H1 (cell line): ENCODE results near the gene RPS15. TPM values are rescaled to one million over a fixed set of nuclear protein-coding genes. Genes with fewer than 3 reads are reported as not detected.

Experiments used
- CTCF ChIA-PET: fragments of 300-600 bp; sonication (Branson Sonifier 250); formaldehyde crosslinking; loops from one replicate; lab custom pipeline; 2021; ENCODE audit not compliant: partially characterized antibody; lab: Charles Lee
- POLR2A ChIA-PET: fragments of 300-600 bp; sonication (Branson Sonifier 250); formaldehyde crosslinking; loops from one replicate; lab custom pipeline; 2021; ENCODE audit warnings: inconsistent platforms; ENCODE audit not compliant: partially characterized antibody; lab: Charles Lee
- DNase-seq, 2 experiments: peaks; one replicate each; pipeline versions ENCODE4 v3.0.0 to v3.0.0-alpha.2; 2010 to 2022; ENCODE audit warnings: low spot score in 2 of 2, low read depth in 1 of 2, mixed read lengths in 1 of 2
- FAIRE-seq: peaks from 2 replicates; lab custom pipeline; 2011; peaks lifted over from hg19 to GRCh38; lab: Jason Lieb, UNC
- H2AFZ ChIP-seq: 2 replicates; pipeline ENCODE4 v1.8.1; 2012; ENCODE audit warnings: low read length, inconsistent platforms
- H2AK5ac ChIP-seq: 2 replicates; pipeline ENCODE4 v1.6.1; 2013; ENCODE audit warnings: low read depth, low read length
- H2BK120ac ChIP-seq: replicated peaks from 2 replicates; pipeline ENCODE3; 2013; ENCODE audit warnings: low read depth, low read length, inconsistent platforms
- H2BK12ac ChIP-seq: 2 replicates; pipeline ENCODE4 v1.6.1; 2013; ENCODE audit warnings: low read depth, low read length
- H2BK15ac ChIP-seq: 2 replicates; pipeline ENCODE4 v1.6.1; 2013; ENCODE audit warnings: low read length
- H2BK20ac ChIP-seq: 2 replicates; pipeline ENCODE4 v1.6.1; 2013; ENCODE audit warnings: low read length
- H2BK5ac ChIP-seq: 2 replicates; pipeline ENCODE4 v1.6.1; 2013; ENCODE audit warnings: low read depth, low read length
- H3K14ac ChIP-seq: 2 replicates; pipeline ENCODE4 v1.6.1; 2013; ENCODE audit warnings: inconsistent platforms; ENCODE audit not compliant: insufficient read length
- H3K18ac ChIP-seq: 2 replicates; pipeline ENCODE4 v1.6.1; 2013; ENCODE audit warnings: low read length; ENCODE audit errors: extremely low read depth
- H3K23ac ChIP-seq: 2 replicates; pipeline ENCODE4 v1.6.1; 2013; ENCODE audit warnings: inconsistent platforms; ENCODE audit not compliant: insufficient read length
- H3K23me2 ChIP-seq: 2 replicates; pipeline ENCODE4 v1.6.1; 2013; ENCODE audit warnings: low read depth, low read length
- H3K27ac ChIP-seq: 2 replicates; pipeline ENCODE4 v1.6.1; 2011; ENCODE audit warnings: low read depth, low read length, inconsistent platforms
- H3K27me3 ChIP-seq, 4 experiments: replicated peaks in 1 of 4; 1 replicate in 1 of 4; 2 replicates in 3 of 4; pipeline versions ENCODE4 v1.6.1 to v1.8.1; 2011 to 2013; ENCODE audit warnings: low read length in 3 of 4, mild to moderate bottlenecking in 3 of 4, inconsistent platforms in 2 of 4, mixed read lengths in 2 of 4, moderate library complexity in 1 of 4; ENCODE audit not compliant: control insufficient read depth in 3 of 4, insufficient read depth in 3 of 4; ENCODE audit errors: extremely low read depth in 1 of 4
- H3K36me3 ChIP-seq, 4 experiments: 2 replicates each; pipeline versions ENCODE4 v1.6.1 to v1.8.1; 2011 to 2013; ENCODE audit warnings: mild to moderate bottlenecking in 4 of 4, low read length in 3 of 4, moderate library complexity in 2 of 4, control low read depth in 1 of 4, inconsistent platforms in 1 of 4; ENCODE audit not compliant: insufficient read depth in 4 of 4, control insufficient read depth in 2 of 4
- H3K4ac ChIP-seq: replicated peaks from 2 replicates; pipeline ENCODE3; 2013; ENCODE audit warnings: low read length, low read depth, mixed read lengths, inconsistent platforms; ENCODE audit not compliant: insufficient read length
- H3K4me1 ChIP-seq, 4 experiments: replicated peaks in 1 of 4; 1 replicate in 1 of 4; 2 replicates in 3 of 4; pipeline versions ENCODE4 v1.6.1 to v1.8.1; 2011 to 2013; ENCODE audit warnings: low read length in 3 of 4, inconsistent platforms in 2 of 4, mixed read lengths in 1 of 4; ENCODE audit not compliant: insufficient read depth in 4 of 4, control insufficient read depth in 3 of 4
- H3K4me2 ChIP-seq, 2 experiments: 2 replicates each; pipeline versions ENCODE4 v1.6.1 to v1.8.1; 2011 to 2013; ENCODE audit warnings: low read depth in 2 of 2, low read length in 2 of 2, control low read depth in 1 of 2, inconsistent platforms in 1 of 2, mild to moderate bottlenecking in 1 of 2; ENCODE audit not compliant: insufficient read depth in 1 of 2
- H3K4me3 ChIP-seq, 4 experiments: fragments of 200-600, 300-600 bp in 1 of 4; sonication (generic), shearing (Covaris generic), sonication (Bioruptor Twin) in 1 of 4; 2 replicates each; pipeline versions ENCODE4 v1.5.1 to v1.8.1; 2011 to 2016; ENCODE audit warnings: low read length in 4 of 4, low read depth in 3 of 4, control low read depth in 2 of 4, inconsistent platforms in 2 of 4, mild to moderate bottlenecking in 2 of 4, mixed read lengths in 1 of 4, moderate library complexity in 1 of 4; ENCODE audit not compliant: insufficient read depth in 2 of 4; ENCODE audit errors: extremely low read depth in 1 of 4
- H3K56ac ChIP-seq: replicated peaks from 2 replicates; pipeline ENCODE3; 2013; ENCODE audit warnings: low read depth, mild to moderate bottlenecking, mixed read lengths, low read length, inconsistent platforms; ENCODE audit not compliant: insufficient read length
- H3K79me1 ChIP-seq: 2 replicates; pipeline ENCODE4 v1.6.1; 2013; ENCODE audit warnings: low read depth, low read length, control low read depth
- H3K79me2 ChIP-seq, 2 experiments: 2 replicates each; pipeline versions ENCODE4 v1.6.1 to v1.8.1; 2012 to 2013; ENCODE audit warnings: low read length in 2 of 2, mild to moderate bottlenecking in 2 of 2, inconsistent platforms in 1 of 2; ENCODE audit not compliant: insufficient read depth in 2 of 2, control insufficient read depth in 1 of 2
- H3K9ac ChIP-seq, 4 experiments: replicated peaks in 1 of 4; 1 replicate in 1 of 4; 2 replicates in 3 of 4; pipeline versions ENCODE4 v1.6.1 to v1.8.1; 2011 to 2013; ENCODE audit warnings: low read depth in 3 of 4, low read length in 3 of 4, control low read depth in 2 of 4, mild to moderate bottlenecking in 2 of 4, moderate library complexity in 2 of 4, inconsistent platforms in 1 of 4; ENCODE audit errors: extremely low read depth in 1 of 4
- H3K9me3 ChIP-seq, 2 experiments: 2 replicates each; pipeline versions ENCODE4 v1.6.1 to v1.8.1; 2012 to 2013; ENCODE audit warnings: mild to moderate bottlenecking in 2 of 2, moderate library complexity in 2 of 2, control low read depth in 1 of 2, inconsistent platforms in 1 of 2, low read depth in 1 of 2, low read length in 1 of 2, mixed read lengths in 1 of 2; ENCODE audit not compliant: insufficient read depth in 2 of 2
- H4K20me1 ChIP-seq, 2 experiments: replicated peaks in 1 of 2; 2 replicates each; pipeline versions ENCODE3 to v1.8.1; 2011 to 2013; ENCODE audit warnings: inconsistent platforms in 2 of 2, low read length in 2 of 2, mild to moderate bottlenecking in 1 of 2; ENCODE audit not compliant: insufficient read depth in 2 of 2, control insufficient read depth in 1 of 2
- H4K5ac ChIP-seq: 2 replicates; pipeline ENCODE4 v1.6.1; 2013; ENCODE audit warnings: low read length, low read depth, mixed read lengths, inconsistent platforms; ENCODE audit not compliant: insufficient read length
- H4K8ac ChIP-seq: 2 replicates; pipeline ENCODE4 v1.8.0; 2013; ENCODE audit warnings: mild to moderate bottlenecking, moderate library complexity, low read length, inconsistent platforms; ENCODE audit not compliant: insufficient read depth; ENCODE audit errors: extremely low read depth
- H4K91ac ChIP-seq: replicated peaks from 2 replicates; pipeline ENCODE3; 2013; ENCODE audit warnings: low read length, mixed read lengths, inconsistent platforms; ENCODE audit not compliant: insufficient read length
- ASH2L ChIP-seq: fragments of 200-600, 300-600 bp; sonication (generic); IDR thresholded peaks from one replicate; pipeline ENCODE4 v1.7.1; 2017; ENCODE audit warnings: low read length
- BRCA1 ChIP-seq: IDR thresholded peaks from 2 replicates; pipeline ENCODE4 v1.6.1; 2012; ENCODE audit warnings: low read depth, low read length, improper control_type of control experiment
- CEBPB ChIP-seq: IDR thresholded peaks from 2 replicates; pipeline ENCODE4 v1.6.1; 2012; ENCODE audit warnings: low read depth, low read length
- HDAC2 ChIP-seq, 2 experiments: fragments of 300-600 bp in 1 of 2; sonication (generic) in 1 of 2; IDR thresholded peaks; 2 replicates each; pipeline ENCODE4 v1.6.1; 2011 to 2012; ENCODE audit warnings: low read depth in 2 of 2, low read length in 2 of 2, mild to moderate bottlenecking in 2 of 2, moderate library complexity in 2 of 2, borderline replicate concordance in 1 of 2, inconsistent platforms in 1 of 2
- PHF8 ChIP-seq: fragments of 200-600 bp; sonication (generic); conservative IDR thresholded peaks from 2 replicates; pipeline ENCODE4 v1.7.1; 2012; ENCODE audit warnings: low read depth, mild to moderate bottlenecking, inconsistent platforms, low read length, moderate library complexity
- POLR2A ChIP-seq, 2 experiments: IDR thresholded peaks; 1 replicate in 1 of 2; 2 replicates in 1 of 2; pipeline ENCODE4 v1.6.1; 2011; ENCODE audit warnings: low read depth in 2 of 2, low read length in 2 of 2, mild to moderate bottlenecking in 2 of 2; ENCODE audit errors: control extremely low read depth in 1 of 2
- RBBP5 ChIP-seq: IDR thresholded peaks from 2 replicates; pipeline ENCODE4 v1.7.1; 2012; ENCODE audit warnings: low read depth, mild to moderate bottlenecking, inconsistent platforms, low read length, moderate library complexity, borderline replicate concordance
- SAP30 ChIP-seq: fragments of 300-600 bp; sonication (generic); IDR thresholded peaks from 2 replicates; pipeline ENCODE4 v1.7.1; 2012; ENCODE audit warnings: low read length, moderate library complexity, mild to moderate bottlenecking, inconsistent platforms; ENCODE audit not compliant: insufficient read depth, insufficient replicate concordance
- SIN3A ChIP-seq, 2 experiments: IDR thresholded peaks in 1 of 2; conservative IDR thresholded peaks in 1 of 2; 2 replicates each; pipeline ENCODE4 v1.6.1; 2011 to 2012; ENCODE audit warnings: low read length in 2 of 2, improper control_type of control experiment in 1 of 2, low read depth in 1 of 2, mild to moderate bottlenecking in 1 of 2
- TAF7 ChIP-seq: optimal IDR thresholded peaks from 2 replicates; pipeline ENCODE3; 2011; ENCODE audit warnings: low read depth, mild to moderate bottlenecking, inconsistent platforms, low read length, moderate library complexity, borderline replicate concordance
- TBP ChIP-seq: IDR thresholded peaks from 2 replicates; pipeline ENCODE4 v1.6.1; 2011; ENCODE audit warnings: low read depth, low read length, improper control_type of control experiment
- WGBS, 2 experiments: shearing (Covaris generic) in 1 of 2; methylation state at CpG; one replicate each; pipeline versions ENCODE4 v1.1.6 to v1.1.7; 2013 to 2015; ENCODE audit warnings: low lambda C conversion rate in 2 of 2, mixed read lengths in 2 of 2, inconsistent platforms in 1 of 2, low coverage in 1 of 2, missing lambda C conversion rate in 1 of 2; ENCODE audit not compliant: insufficient replicate concordance in 2 of 2, insufficient coverage in 1 of 2, insufficient read length in 1 of 2; ENCODE audit errors: extremely low coverage in 1 of 2, missing lambda C conversion rate in 1 of 2; 5-methylcytosine and 5-hydroxymethylcytosine counted together
- polyA plus RNA-seq, 7 experiments: library from polyadenylated mRNA; depleted of rRNA in 3 of 7; stranded (reverse) in 5 of 7; unstranded in 2 of 7; fragments of >200 nt in 5 of 7; fragments of 200-250 nt in 2 of 7; gene quantifications; 1 replicate in 5 of 7; 2 replicates in 1 of 7; 4 replicates in 1 of 7; pipeline versions ENCODE4 v1.2.1 to v1.2.3, GENCODE V29; 2011 to 2013; ENCODE audit warnings: missing spikeins in 2 of 7, mixed read lengths in 2 of 7
- total RNA-seq: library from RNA; stranded (reverse); fragmentation: NEBNext Ultra II Directional; extraction: Animal tissue kit (Norgen Biotek cat#: 25700); gene quantifications from 2 replicates; pipeline ENCODE4 v1.2.1, GENCODE V29; 2021

RPS15 gene
- total and polyA plus RNA-seq, 2 of the 8 experiments (the other 6 are each of a cell fraction or from before 2014, with no cell fraction given) = 1,562 to 3,890 TPM

GRCh38 chr19:1435378-1435989 lies 2.7 kb upstream of the RPS15 start:
- peaks cover 4% of the 10 kb centered on the region for H3K79me1 ChIP-seq
- H3K56ac ChIP-seq = no peak overlapping the region
- FAIRE-seq = no peak
- H4K8ac ChIP-seq = no peak overlapping the region
- H4K91ac ChIP-seq = no peak overlapping the region
- H3K27ac ChIP-seq = no peak overlapping the region
- no peak overlapping the region for H4K5ac ChIP-seq
- H2AFZ ChIP-seq = no peak overlapping the region
- no peak overlapping the region for H2BK20ac ChIP-seq
- no peaks in the 10 kb centered on the region for H3K27me3 ChIP-seq
- CTCF ChIA-PET = interaction anchor here (0.7 to 1.9 kb wide), 3 partner anchors 9 to 462 kb away, joined by 3 to 8 read pairs (median 3); no protein-coding TSS in a partner anchor
- H2BK15ac ChIP-seq = 0 out of 2 replicates have a peak overlapping the region, but pooled peaks have one; percentile 29
- 91% methylated on average over 21 of the region's 21 CpGs; no CpG with 5 or more reads in 1 of the 2 experiments for WGBS, 2 experiments
- no peak for TF ChIP-seq POLR2A (IDR thresholded peaks at IDR 0.05; ENCODE audit: control extremely low read depth in 1 of 2, low read depth in 2 of 2, low read length in 2 of 2)
- TF ChIP-seq CEBPB = no peak
- no peak for TF ChIP-seq TBP
- no peak for TF ChIP-seq BRCA1
- no peak for TF ChIP-seq RBBP5
- no peak for TF ChIP-seq SIN3A (conservative IDR thresholded peaks at IDR 0.05 in 1 of 2, IDR thresholded peaks at IDR 0.05 in 1 of 2; ENCODE audit: low read depth in 1 of 2, low read length in 2 of 2)
- TF ChIP-seq HDAC2 (IDR thresholded peaks at IDR 0.05; ENCODE audit: borderline replicate concordance in 1 of 2, low read depth in 2 of 2, low read length in 2 of 2) = no peak
- no peak for TF ChIP-seq ASH2L
- TF ChIP-seq PHF8 = no peak
- no peak for TF ChIP-seq TAF7
- no peak for TF ChIP-seq SAP30
- H2BK5ac ChIP-seq = no peak overlapping the region
- H3K14ac ChIP-seq = no peak overlapping the region
- no peak overlapping the region for H3K4me3 ChIP-seq
- H3K4me2 ChIP-seq = no peak overlapping the region
- no peak overlapping the region for H2AK5ac ChIP-seq
- DNase-seq = no peak
- no peak overlapping the region for H3K18ac ChIP-seq
- POLR2A ChIA-PET = interaction anchor here (0.9 to 3.8 kb wide), 8 partner anchors 8 to 167 kb away, joined by 3 to 24 read pairs (median 6); partner anchors contain the start of gene CIRBP
- H3K23me2 ChIP-seq = peaks cover 3% of the 10 kb centered on the region; the same call in 1 of the 2 replicates
- peaks cover 24 to 52% (median 38%) of the 10 kb centered on the region in 4 experiments for H3K36me3 ChIP-seq
- no peaks in the 10 kb centered on the region for H3K9me3 ChIP-seq
- H3K23ac ChIP-seq = no peak overlapping the region
- peaks cover 2 to 21% of the 10 kb centered on the region in 2 experiments; a peak in 3 of 4 replicates for H3K79me2 ChIP-seq
- no peak overlapping the region for H2BK12ac ChIP-seq
- H3K4ac ChIP-seq = no peak overlapping the region
- H3K4me1 ChIP-seq = peaks cover 0 to 5% (median 4%) of the 10 kb centered on the region in 4 experiments; a peak in 4 of 7 replicates
- no peak overlapping the region for H3K9ac ChIP-seq
- H4K20me1 ChIP-seq = peaks cover 20 to 24% of the 10 kb centered on the region in 2 experiments
- no peak overlapping the region for H2BK120ac ChIP-seq
